ENCODE data around the gene L3MBTL2.

GRCh38 chr22:41260871-41261270 lies 55.8 kb downstream of the L3MBTL2 start:
- TF ChIP-seq ZNF274 (IDR thresholded peaks at IDR 0.05; ENCODE audit: low read depth, low read length) = no peak
- TF ChIP-seq YY1 (IDR thresholded peaks at IDR 0.05; ENCODE audit: insufficient read depth, insufficient read length) = no peak
- TF ChIP-seq SUZ12 (IDR thresholded peaks at IDR 0.05; ENCODE audit: extremely low read depth, insufficient read depth, insufficient read length) = no peak

All from NT2/D1 (cell line).